ENCODE measurements around the gene EPHB4.

DNA sequence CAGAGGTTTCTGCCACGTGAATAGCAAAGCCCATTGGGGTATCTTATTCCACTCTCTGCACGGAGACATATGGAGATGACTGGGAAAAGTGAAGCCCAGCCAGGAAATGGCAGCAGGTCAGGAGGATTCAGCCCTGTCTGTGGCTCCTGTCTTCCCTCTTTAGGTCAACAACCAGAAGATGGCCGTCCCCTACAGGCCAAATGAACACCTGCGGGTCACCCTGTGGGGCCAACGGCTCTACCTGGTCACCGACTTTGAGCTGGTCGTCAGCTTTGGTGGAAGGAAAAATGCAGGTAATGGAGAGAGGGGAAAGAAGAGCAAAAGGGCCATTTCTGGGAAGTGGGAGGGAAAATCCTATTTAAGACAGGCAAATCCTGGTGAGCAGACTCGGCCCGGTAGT is 38.3 kb downstream of the EPHB4 start:
- TF ChIP-seq CEBPB (IDR thresholded peaks at IDR 0.05; ENCODE audit: borderline replicate concordance in 1 of 2, low read depth in 2 of 2, low read length in 2 of 2) (no peak), POU2F2 (IDR thresholded peaks at IDR 0.05; ENCODE audit: borderline replicate concordance, low read depth, low read length) (no peak), SP1 (IDR thresholded peaks at IDR 0.05; ENCODE audit: low read depth, low read length) (no peak), ZNF217 (IDR thresholded peaks at IDR 0.05) (no peak), PRDM15 (CRISPR knock-in tag; IDR thresholded peaks at IDR 0.05) (no peak), RAD21 (IDR thresholded peaks at IDR 0.05; ENCODE audit: insufficient read depth, low read depth, low read length) (no peak), ZNF274 (IDR thresholded peaks at IDR 0.05; ENCODE audit: insufficient read depth, insufficient read length) (no peak), ETV6 (conservative IDR thresholded peaks at IDR 0.05 in 1 of 2, IDR thresholded peaks at IDR 0.05 in 1 of 2; ENCODE audit: borderline replicate concordance in 1 of 2, low read depth in 1 of 2) (no peak), SUZ12 (IDR thresholded peaks at IDR 0.05; ENCODE audit: unreplicated experiment) (no peak)
- TF ChIP-seq, protein P1, sequence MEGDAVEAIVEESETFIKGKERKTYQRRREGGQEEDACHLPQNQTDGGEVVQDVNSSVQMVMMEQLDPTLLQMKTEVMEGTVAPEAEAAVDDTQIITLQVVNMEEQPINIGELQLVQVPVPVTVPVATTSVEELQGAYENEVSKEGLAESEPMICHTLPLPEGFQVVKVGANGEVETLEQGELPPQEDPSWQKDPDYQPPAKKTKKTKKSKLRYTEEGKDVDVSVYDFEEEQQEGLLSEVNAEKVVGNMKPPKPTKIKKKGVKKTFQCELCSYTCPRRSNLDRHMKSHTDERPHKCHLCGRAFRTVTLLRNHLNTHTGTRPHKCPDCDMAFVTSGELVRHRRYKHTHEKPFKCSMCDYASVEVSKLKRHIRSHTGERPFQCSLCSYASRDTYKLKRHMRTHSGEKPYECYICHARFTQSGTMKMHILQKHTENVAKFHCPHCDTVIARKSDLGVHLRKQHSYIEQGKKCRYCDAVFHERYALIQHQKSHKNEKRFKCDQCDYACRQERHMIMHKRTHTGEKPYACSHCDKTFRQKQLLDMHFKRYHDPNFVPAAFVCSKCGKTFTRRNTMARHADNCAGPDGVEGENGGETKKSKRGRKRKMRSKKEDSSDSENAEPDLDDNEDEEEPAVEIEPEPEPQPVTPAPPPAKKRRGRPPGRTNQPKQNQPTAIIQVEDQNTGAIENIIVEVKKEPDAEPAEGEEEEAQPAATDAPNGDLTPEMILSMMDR (IDR thresholded peaks at IDR 0.05 in 2 of 3, conservative IDR thresholded peaks at IDR 0.05 in 1 of 3; ENCODE audit: control insufficient read depth in 2 of 3, extremely low read depth in 1 of 3, insufficient read depth in 1 of 3, low read depth in 3 of 3, low read length in 3 of 3), result 0 out of 6 replicates have a peak, but pooled peaks of 1 of the 3 experiments have one; percentile 19
